Measurements from ENCODE around the gene LAMTOR3. TPM values are rescaled to one million over a fixed set of nuclear protein-coding genes. Genes with fewer than 3 reads are reported as not detected.

LAMTOR3 gene
- total and polyA plus RNA-seq, 9 of the 15 experiments (the other 6 are each of a cell fraction or from before 2014, with no cell fraction given): 17.9 to 146 (median 59.4) TPM

DNA sequence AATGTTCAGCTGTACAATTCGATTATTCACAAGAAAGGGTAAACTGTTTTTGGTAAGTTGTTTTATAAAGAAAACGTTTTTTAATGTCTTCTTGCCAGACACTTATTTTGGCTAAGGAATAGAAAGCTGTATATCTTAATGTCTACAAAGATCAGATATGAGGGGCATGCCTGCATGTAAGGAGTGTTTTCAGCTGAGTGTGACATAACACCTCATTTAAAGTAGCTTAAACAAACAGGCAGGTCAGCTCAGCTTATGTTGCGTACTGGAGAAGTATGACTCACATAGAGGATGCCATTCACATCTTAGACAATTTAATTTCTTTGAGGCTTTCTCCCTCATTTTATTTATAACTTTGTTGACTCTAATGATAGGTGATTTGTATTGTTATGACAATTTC, 30.4 kb downstream of the LAMTOR3 start (continued):
- TF ChIP-seq PYGO2 (tag; IDR thresholded peaks at IDR 0.05) (no peak), ZNF445 (CRISPR knock-in tag; IDR thresholded peaks at IDR 0.05; ENCODE audit: low read depth) (no peak), DNMT1 (IDR thresholded peaks at IDR 0.05) (no peak), LCOR (CRISPR knock-in tag; IDR thresholded peaks at IDR 0.05) (no peak), HSF4 (CRISPR knock-in tag; IDR thresholded peaks at IDR 0.05; ENCODE audit: borderline replicate concordance) (no peak), MEF2A (IDR thresholded peaks at IDR 0.05; ENCODE audit: control insufficient read depth, low read depth, low read length) (no peak), GTF2E2 (tag; IDR thresholded peaks at IDR 0.05) (no peak), CEBPG (CRISPR knock-in tag; IDR thresholded peaks at IDR 0.05) (no peak), CEBPG (tag; conservative IDR thresholded peaks at IDR 0.05 in 1 of 2, IDR thresholded peaks at IDR 0.05 in 1 of 2) (0 out of 4 replicates have a peak, but pooled peaks of 1 of the 2 experiments have one; percentile 15), FOSL1 (tag; conservative IDR thresholded peaks at IDR 0.05) (peak; percentile 48), MEIS2 (IDR thresholded peaks at IDR 0.05; ENCODE audit: partially characterized antibody) (peak; percentile 92), BCLAF1 (IDR thresholded peaks at IDR 0.05; ENCODE audit: borderline replicate concordance in 1 of 2, control insufficient read depth in 1 of 2, low read depth in 2 of 2, low read length in 1 of 2) (no peak), GABPB1 (CRISPR knock-in tag; IDR thresholded peaks at IDR 0.05) (no peak), ZNF41 (CRISPR knock-in tag; conservative IDR thresholded peaks at IDR 0.05) (no peak), TBL1XR1 (IDR thresholded peaks at IDR 0.05; ENCODE audit: low read length in 2 of 2) (0 out of 4 replicates have a peak, but pooled peaks of 1 of the 2 experiments have one; percentile 27), PTRF (tag; IDR thresholded peaks at IDR 0.05) (no peak), PKNOX1 (IDR thresholded peaks at IDR 0.05) (peak; percentile 43), ADNP (tag; IDR thresholded peaks at IDR 0.05) (no peak)
- TF ChIP-seq, protein P1, sequence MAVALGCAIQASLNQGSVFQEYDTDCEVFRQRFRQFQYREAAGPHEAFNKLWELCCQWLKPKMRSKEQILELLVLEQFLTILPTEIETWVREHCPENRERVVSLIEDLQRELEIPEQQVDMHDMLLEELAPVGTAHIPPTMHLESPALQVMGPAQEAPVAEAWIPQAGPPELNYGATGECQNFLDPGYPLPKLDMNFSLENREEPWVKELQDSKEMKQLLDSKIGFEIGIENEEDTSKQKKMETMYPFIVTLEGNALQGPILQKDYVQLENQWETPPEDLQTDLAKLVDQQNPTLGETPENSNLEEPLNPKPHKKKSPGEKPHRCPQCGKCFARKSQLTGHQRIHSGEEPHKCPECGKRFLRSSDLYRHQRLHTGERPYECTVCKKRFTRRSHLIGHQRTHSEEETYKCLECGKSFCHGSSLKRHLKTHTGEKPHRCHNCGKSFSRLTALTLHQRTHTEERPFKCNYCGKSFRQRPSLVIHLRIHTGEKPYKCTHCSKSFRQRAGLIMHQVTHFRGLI (CRISPR knock-in tag; IDR thresholded peaks at IDR 0.05): no peak
- TF ChIP-seq, protein P2, sequence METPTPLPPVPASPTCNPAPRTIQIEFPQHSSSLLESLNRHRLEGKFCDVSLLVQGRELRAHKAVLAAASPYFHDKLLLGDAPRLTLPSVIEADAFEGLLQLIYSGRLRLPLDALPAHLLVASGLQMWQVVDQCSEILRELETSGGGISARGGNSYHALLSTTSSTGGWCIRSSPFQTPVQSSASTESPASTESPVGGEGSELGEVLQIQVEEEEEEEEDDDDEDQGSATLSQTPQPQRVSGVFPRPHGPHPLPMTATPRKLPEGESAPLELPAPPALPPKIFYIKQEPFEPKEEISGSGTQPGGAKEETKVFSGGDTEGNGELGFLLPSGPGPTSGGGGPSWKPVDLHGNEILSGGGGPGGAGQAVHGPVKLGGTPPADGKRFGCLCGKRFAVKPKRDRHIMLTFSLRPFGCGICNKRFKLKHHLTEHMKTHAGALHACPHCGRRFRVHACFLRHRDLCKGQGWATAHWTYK (CRISPR knock-in tag; IDR thresholded peaks at IDR 0.05): no peak
